HL-60/S4 treated with phorbol 12-myristate 13-acetate at 8.2 ng/mL for 4 days and 3 days (cell line): ENCODE measurements around the gene PRRT2.

Experiments used
- in situ Hi-C: fragments of 300-500 bp; cut with MboI; formaldehyde crosslinking; loops from 2 replicates; pipeline ENCODE4 v1.15.0; 2022; ENCODE audit warnings: low sequenced_read_pairs

PRRT2 gene

DNA sequence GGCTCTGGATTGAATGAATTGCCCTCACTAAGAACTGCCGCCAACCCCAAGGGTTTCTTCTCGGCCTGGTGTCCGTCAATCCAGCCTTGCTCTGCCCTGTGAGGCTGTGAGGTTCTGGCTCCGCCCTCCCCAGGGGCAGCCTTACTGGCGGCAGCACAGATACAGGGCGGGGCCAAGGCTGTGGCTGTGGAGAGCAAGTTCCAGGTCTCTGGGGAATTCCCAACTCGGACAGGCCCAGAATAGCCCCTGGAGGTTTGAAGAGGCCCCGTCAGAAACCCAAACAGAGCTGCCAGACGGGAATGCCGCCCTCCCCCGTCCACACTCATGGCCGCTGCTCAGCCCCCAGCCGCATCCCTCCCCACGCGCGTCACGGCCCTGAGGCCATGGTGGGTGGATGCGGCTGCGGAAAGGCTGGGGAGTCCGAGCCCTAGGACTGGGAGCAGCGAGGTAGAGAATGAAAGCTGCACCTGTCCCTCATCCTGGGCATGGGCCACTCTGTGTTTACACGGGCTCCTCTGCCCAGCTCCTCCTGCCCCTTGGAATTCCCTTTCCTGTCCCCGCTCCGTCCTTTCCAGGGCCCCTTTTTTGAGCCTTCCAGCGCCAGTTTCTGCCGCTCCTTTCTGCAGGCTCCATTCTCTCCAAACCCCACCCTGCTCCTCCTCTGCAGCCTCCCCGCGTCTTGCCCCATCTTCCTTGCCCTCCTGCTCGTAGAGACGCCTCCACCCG is 660 bp upstream of the PRRT2 start:
- in situ Hi-C loops, result no loop called here

DNA sequence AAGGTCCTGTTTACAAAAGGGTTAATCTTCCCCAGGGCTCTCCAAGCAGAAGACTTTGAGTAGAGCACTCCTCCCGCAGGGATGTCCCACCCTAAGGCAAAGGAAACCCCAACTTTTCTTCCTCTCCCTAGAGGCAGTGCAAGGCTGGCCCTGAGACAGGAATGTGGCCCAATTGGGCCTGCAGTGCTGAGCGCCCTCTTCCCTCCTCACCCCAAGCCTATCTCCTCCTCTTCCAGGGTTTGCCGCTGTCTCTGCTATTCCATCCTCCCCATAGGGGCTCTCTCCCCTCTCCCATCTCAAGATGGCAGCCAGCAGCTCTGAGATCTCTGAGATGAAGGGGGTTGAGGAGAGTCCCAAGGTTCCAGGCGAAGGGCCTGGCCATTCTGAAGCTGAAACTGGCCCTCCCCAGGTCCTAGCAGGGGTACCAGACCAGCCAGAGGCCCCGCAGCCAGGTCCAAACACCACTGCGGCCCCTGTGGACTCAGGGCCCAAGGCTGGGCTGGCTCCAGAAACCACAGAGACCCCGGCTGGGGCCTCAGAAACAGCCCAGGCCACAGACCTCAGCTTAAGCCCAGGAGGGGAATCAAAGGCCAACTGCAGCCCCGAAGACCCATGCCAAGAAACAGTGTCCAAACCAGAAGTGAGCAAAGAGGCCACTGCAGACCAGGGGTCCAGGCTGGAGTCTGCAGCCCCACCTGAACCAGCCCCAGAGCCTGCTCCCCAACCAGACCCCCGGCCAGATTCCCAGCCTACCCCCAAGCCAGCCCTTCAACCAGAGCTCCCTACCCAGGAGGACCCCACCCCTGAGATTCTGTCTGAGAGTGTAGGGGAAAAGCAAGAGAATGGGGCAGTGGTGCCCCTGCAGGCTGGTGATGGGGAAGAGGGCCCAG is 1.0 kb downstream of the PRRT2 start:
- in situ Hi-C loops, result no loop called here

DNA sequence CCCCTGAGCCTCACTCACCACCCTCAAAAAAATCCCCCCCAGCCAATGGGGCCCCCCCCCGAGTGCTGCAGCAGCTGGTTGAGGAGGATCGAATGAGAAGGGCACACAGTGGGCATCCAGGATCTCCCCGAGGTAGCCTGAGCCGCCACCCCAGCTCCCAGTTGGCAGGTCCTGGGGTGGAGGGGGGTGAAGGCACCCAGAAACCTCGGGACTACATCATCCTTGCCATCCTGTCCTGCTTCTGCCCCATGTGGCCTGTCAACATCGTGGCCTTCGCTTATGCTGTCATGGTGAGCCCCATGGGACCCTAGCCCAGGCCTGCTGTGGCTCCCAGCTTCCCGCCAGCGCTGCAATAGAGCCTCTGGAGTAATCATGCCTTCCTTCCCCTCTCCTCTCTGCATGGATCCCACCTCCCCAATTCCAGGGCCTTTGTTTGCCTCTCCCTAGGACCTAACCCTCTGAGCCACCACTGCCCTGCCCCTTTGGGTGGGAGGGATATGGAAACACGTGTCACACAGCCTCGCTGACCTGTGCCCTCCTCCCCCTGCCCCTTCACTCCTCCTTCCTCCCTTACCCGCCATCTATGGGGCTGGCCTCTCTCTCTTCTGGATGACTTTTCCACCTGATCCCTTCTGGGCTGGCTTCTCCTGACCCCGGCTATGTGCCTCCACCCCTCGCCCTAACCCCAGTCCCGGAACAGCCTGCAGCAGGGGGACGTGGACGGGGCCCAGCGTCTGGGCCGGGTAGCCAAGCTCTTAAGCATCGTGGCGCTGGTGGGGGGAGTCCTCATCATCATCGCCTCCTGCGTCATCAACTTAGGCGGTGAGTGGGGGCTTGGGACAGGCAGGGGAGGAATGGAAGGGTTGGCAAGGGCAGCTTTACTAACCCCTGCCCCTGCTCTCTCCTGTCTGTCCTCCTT is 1.9 kb downstream of the PRRT2 start:
- in situ Hi-C loops, result no loop called here

DNA sequence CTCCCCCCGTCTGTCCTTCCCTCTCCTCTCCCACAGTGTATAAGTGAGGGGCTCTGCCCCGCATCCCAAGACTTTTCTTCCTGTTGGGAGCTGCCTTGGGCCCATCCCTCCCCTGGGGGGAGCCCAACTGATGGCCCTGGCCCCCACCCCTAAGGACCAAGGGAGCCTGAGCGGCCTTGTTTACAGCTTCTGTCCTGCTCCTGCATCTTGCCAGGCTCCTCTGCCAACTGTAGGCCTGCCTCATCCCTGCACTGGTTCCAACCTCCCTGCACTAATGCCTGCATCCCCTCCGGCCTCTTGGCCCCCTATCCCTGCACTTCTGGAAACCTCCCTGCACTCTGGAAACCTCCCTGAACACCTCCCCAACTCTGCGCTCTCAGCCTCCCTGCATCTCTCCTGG is 2.6 kb downstream of the PRRT2 start:
- in situ Hi-C loops, result no loop called here

DNA sequence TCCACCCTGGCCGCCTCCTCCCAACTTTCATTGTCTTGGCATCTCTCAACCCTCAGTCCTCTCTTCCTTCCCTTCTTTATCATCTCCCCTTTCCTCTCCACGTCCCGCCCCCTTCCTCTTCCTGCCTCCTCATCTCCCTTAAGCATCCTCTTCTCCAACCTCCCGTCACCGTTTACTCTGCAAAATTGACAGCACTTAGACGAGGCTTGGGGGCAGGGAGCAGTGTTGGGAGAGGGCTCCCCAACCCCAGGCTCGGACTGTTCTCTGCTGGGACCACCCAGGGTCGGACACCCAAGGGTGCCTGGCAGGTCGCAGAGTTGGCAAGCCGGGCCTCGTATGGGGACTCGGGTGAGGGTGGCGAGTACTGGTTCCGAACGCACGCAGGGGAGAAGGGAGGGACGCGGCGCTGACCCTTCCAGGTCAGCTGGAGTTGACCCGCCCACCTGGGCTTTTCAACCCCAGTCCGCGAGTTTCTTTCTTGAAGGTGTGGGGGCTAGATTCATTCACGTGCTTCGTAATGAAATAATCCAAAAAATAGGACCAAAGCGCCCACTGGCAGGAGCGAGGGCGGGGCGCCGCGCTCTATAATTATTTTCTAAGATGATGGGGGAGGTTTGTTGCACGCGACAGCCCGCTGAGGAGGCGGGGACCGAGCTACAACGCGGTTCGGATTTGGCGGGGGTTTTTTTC is 3.2 kb downstream of the PRRT2 start:
- in situ Hi-C loops, result no loop called here

DNA sequence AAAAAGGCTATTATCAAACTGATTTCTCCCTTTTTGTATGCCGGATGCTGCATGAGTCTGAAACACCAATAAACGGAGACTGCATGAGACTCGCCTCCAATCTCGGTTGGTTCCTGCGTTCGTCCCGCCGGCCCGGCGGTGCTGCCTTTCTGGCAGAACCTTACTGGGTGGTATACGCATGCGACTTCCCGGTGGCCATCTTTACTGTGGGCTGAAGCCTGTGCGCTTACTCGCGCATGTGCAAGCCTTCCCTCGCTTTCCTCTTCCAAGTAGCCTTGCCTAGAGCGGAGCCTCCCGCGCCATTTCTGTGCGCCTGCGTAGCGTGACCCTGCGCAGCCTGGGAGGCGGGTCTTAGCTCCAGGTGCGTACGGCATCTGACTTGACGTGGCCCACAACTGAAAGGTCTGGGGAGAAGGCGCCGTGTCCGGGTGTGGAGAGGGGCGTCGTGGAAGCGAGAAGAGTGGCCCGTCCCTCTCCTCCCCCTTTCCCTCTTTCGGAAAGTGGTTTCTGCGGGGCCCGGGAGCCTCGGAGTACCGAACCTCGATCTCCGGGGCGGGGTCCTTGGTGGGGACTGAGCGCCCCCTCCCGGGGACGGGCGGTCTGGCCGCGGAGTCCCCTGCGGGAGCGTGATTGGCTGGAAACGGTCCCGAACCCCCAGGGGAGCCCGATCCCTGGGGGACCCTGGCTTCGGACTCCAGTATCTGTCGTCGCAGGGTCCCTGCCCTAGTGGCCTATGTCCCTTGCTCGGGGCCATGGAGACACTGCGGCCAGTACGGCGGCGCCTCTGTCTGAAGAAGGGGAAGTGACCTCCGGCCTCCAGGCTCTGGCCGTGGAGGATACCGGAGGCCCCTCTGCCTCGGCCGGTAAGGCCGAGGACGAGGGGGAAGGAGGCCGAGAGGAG is 4.0 kb downstream of the PRRT2 start, which contains the start of gene PAGR1:
PAGR1 (plus strand) TSS at position 360 of the 901 bp plus-strand sequence; CDS start at position 734, 374 bp downstream.
- in situ Hi-C loops, result no loop called here

DNA sequence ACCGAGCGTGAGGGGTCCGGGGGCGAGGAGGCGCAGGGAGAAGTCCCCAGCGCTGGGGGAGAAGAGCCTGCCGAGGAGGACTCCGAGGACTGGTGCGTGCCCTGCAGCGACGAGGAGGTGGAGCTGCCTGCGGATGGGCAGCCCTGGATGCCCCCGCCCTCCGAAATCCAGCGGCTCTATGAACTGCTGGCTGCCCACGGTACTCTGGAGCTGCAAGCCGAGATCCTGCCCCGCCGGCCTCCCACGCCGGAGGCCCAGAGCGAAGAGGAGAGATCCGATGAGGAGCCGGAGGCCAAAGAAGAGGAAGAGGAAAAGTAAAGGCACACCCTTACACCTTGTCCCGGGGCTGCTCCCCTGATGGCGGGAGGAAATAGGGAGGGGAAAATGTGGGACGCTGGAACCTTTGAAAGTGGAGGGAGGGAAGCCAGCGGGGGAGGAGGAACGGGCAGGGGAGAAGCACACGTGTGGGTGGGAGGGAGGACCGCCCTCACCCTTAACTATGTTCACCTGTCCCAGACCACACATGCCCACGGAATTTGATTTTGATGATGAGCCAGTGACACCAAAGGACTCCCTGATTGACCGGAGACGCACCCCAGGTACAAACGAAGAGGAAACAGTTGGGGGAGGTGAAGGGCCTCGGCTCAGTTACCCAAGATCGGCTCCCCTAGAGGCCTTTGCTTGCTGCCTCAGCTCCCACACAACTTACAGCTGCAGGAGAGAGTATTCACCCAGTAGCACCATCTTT is 4.9 kb downstream of the PRRT2 start:
- in situ Hi-C loops, result no loop called here

DNA sequence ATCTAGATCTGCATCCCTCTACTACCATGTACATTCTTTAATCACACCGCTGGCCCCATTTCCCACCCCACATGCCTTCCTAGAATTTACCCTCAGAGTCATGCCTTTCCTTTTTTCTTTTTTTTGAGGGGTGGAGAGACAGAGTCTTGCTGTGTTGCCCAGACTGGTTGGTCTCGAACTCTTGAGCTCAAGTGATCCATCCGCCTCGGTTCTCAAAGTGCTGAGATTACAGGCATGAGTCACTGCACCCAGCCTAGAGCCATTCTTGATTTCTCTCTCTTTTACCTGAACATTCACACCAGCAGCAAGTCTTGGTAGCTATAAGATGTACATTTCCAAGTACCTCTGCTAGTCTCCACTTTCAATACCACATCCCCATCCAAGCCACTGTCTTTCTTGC is 6.1 kb downstream of the PRRT2 start:
- in situ Hi-C loops, result no loop called here

DNA sequence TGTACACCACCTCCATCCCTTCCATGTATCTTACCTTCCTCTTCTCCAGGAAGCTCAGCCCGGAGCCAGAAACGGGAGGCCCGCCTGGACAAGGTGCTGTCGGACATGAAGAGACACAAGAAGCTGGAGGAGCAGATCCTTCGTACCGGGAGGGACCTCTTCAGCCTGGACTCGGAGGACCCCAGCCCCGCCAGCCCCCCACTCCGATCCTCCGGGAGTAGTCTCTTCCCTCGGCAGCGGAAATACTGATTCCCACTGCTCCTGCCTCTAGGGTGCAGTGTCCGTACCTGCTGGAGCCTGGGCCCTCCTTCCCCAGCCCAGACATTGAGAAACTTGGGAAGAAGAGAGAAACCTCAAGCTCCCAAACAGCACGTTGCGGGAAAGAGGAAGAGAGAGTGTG is 7.5 kb downstream of the PRRT2 start:
- in situ Hi-C loops, result no loop called here

DNA sequence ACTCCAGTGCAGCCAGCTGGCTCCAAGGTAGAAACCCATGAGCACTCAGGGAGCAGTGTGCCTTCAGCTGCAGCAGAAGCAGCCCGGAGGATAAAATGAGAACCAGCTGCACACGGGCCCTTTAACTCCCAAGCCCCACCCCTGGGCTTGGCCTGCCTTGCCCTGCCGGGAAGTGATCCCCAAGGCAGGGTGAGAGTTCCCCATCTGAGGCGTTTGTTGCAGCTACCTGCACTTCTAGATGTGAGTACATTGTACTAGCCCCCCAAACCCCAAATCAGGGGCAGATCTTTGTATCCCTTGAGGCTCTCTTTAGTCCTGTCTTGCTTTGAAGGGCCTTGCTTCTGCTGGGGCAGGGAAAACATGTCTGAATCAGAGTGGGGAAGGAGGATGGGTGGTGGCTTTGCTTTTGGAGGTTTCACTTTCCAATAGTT is 8.3 kb downstream of the PRRT2 start, which contains the start of gene MVP:
MVP (plus strand) TSS at position 192 of the 431 bp plus-strand sequence. CDS start 10,088 bp downstream, outside the sequence.
- in situ Hi-C loops, result no loop called here

DNA sequence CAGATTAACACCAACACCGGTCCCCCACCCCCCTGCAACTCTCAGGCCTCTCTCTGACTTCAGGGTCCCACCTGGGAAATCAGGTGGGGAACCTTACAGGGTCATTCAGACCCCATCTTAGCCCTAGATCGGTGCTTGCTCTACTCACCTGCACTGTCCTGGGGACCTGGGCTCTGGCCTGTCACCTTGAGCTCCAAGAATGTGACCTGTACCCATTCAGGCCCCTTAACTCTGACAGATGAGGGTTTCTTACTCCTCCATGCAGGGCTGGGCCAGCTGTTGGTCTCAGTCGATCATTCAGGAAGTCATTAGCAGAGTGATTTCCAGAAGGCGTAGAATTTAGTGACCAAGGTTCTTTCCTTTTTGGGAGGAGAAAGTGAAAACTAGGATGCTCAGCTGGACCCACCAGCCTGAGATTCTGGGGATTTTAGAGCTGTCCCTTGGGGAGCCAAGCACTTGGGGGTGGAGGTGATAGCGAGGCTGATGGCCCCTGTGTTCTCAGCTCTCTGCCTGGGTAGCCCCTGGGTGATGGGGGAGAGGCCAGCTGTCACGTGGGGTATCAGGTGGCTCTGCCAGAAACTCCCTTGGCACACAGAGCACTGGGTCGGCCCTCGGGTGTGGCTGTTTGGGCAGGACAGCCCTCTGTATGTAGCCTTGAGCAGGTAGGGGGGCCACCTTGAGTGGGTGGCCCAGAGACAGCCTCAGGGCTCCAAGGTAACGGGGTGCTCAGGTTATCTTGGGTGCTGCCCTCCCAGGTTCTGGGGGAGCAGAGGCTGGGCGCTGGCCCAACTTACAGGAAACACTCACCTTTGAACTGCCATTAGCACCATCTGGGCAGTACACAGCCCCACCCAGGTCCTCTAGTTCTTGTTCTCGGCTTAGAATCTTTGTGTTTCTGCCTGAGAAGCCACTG is 9.0 kb downstream of the PRRT2 start:
- in situ Hi-C loops, result no loop called here

DNA sequence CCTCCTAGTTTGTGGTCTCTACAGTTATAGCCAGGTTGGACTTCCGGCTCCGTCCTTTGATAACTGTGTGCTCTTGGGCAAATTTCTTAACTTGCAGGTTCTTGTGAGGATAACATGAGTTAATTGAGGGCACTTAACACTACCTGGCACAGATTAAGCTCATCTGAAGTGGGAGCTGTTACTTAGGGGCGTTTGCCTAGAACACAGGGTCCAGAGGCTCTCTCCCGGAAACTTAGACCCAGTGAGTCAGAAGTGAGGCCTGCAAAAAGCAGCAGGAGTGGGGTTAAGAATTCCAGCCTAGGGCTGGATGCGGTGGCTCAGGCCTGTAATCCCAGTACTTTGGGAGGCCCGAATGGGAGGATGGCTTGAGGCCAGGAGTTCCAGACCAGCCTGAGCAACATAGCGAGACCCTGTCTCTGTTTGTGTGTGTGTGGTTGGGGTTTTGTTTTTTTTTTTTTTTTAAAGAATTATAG is 9.7 kb downstream of the PRRT2 start:
- in situ Hi-C loops, result no loop called here

DNA sequence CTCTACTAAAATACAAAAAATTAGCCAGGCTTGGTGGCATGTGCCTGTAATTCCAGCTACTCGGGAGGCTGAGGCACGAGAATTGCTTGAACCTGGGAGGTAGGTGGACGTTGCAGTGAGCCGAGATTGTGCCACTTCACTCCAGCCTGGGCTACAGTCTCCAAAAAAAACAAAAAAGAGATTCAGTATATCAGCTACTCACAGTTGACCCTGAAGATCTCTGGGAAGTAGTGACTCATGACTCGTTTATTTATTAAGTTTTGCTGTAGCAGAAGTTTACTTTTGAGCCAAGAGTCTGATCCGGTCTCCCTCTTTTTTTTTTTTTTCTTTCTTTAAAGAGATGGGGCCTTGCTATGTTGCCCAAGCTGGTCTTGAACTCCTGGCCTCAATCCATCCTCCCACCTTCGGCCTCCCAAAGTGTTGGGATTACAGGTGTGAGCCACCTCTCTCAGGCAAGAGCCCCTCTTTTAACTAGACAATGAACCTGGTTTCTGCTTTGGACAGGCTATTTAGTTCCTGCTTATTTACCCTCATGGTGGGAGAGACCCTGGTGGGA is 12.7 kb downstream of the PRRT2 start:
- in situ Hi-C loops, result no loop called here

DNA sequence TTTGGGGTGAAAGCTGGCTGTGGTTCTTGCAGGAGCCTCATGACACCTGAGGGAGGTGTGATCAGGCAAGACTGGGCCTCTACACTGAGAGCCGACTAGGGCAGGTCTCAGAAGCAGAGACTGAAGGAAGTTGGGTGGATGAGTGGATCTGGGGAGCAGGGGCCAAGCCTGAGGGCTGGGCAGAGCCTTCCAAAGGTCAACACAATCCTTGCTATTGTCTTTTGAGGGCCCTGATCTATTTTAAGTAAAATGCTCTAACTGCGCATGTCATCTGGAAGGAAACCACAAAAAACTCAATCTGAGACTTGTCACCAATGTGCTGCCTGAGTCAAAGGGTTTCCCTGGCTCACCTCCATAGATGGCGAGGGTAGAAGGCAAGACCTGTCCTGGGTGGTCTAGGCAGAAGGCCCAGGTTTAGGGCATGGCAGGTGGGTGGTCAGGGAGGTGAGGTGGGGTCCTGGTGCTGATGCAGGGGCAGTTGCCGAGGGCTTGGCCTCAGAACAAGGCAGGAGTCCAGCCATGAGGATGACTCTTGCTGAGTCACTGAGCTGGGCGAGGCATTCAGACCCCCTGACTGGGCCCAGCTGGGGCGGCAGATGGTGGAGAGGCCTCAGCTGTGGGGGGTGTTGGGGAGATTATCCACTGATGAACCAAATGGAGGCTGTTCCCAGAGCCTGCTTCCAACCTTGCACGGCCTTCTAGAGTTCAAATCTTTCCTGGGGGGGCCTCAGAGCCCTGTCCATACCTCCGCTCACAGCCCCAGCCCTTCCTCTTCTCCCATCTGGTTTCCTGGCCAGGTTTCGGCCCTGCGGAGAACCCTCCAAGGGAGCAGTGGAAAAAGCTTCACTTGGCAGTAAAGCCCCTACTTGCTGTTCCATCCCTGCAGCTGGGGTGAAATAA is 13.4 kb downstream of the PRRT2 start:
- in situ Hi-C loops, result no loop called here

DNA sequence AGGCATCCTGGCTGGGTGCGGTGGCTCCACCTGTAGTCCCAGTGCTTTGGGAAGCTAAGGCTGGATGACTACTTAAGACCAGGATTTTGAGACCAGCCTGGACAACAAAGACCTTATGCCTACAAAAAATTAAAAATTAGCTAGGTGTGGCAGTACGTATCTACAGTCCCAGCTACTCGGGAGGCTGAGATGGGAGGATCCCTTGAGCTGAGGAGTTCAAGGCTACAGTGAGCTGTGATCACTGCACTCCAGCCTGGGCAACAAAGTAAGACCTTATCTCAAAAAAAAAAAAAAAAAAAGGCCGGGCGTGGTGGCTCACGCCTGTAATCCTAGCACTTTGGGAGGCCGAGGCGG is 14.3 kb downstream of the PRRT2 start:
- in situ Hi-C loops, result no loop called here

DNA sequence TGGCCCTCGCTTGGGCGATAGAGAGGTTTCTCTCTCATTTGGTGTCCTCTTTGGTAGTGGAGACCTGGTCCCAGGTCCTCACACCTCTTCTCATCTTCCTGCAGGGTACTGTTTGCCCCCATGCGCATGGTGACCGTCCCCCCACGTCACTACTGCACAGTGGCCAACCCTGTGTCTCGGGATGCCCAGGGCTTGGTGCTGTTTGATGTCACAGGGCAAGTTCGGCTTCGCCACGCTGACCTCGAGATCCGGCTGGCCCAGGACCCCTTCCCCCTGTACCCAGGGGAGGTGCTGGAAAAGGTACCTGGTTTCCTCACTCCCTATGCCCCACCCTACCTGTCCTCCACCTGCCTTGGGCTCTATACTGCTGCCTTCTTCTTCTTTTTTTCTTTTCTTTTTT is 18.8 kb downstream of the PRRT2 start:
- in situ Hi-C loops, result no loop called here
